Smooth muscle cell (in vitro differentiated cells): ENCODE results near the gene SREBF1. TPM values are rescaled to one million over a fixed set of nuclear protein-coding genes. Genes with fewer than 3 reads are reported as not detected.
A peak's percentile ranks its signal among the peaks of the same experiment; 100 is the strongest.

Experiments
- DNase-seq: peaks from one replicate; lab custom pipeline; 2025; ENCODE audit not compliant: unreplicated experiment; lab: John Stamatoyannopoulos, UW
- H2AFZ ChIP-seq: fragments of 200-600 bp; sonication (generic); 2 replicates; pipeline ENCODE4 v1.6.0; 2016; ENCODE audit warnings: antibody characterized with exemption, low read depth, mild to moderate bottlenecking
- H3F3A ChIP-seq: fragments of 200-600 bp; sonication (generic); 2 replicates; pipeline ENCODE4 v1.6.0; 2017; ENCODE audit warnings: antibody characterized with exemption, low read depth
- H3K27ac ChIP-seq: fragments of 200-600 bp; sonication (generic); 2 replicates; pipeline ENCODE4 v1.5.1; 2016; ENCODE audit warnings: low read depth, mild to moderate bottlenecking
- H3K27me3 ChIP-seq: fragments of 200-600 bp; sonication (generic); 2 replicates; pipeline ENCODE4 v1.6.1; 2016; ENCODE audit warnings: low read depth, mild to moderate bottlenecking
- H3K36me3 ChIP-seq: fragments of 200-600 bp; sonication (generic); 2 replicates; pipeline ENCODE4 v1.5.1; 2016; ENCODE audit warnings: low read depth
- H3K4me1 ChIP-seq: fragments of 200-600 bp; sonication (generic); 2 replicates; pipeline ENCODE4 v1.5.1; 2016; ENCODE audit warnings: low read depth
- H3K4me2 ChIP-seq: fragments of 200-600 bp; sonication (generic); 2 replicates; pipeline ENCODE4 v1.6.0; 2016; ENCODE audit warnings: mild to moderate bottlenecking
- H3K4me3 ChIP-seq: fragments of 200-600 bp; sonication (generic); 2 replicates; pipeline ENCODE4 v1.5.1; 2016; ENCODE audit warnings: mild to moderate bottlenecking
- H3K79me2 ChIP-seq: fragments of 200-600 bp; sonication (generic); 2 replicates; pipeline ENCODE4 v1.6.0; 2016; ENCODE audit warnings: low read depth, mild to moderate bottlenecking
- H3K9ac ChIP-seq: fragments of 200-600 bp; sonication (generic); 2 replicates; pipeline ENCODE4 v1.6.0; 2016; ENCODE audit warnings: low read depth
- H3K9me3 ChIP-seq: fragments of 200-600 bp; sonication (generic); replicated peaks from 2 replicates; pipeline ENCODE4 v1.5.1; 2016; ENCODE audit warnings: low read depth
- H4K20me1 ChIP-seq: fragments of 200-600 bp; sonication (generic); 2 replicates; pipeline ENCODE4 v1.6.0; 2016; ENCODE audit warnings: low read depth
- CTCF ChIP-seq: fragments of 200-600 bp; sonication (generic); IDR thresholded peaks from 2 replicates; pipeline ENCODE4 v1.5.1; 2017; ENCODE audit warnings: borderline replicate concordance, mild to moderate bottlenecking, antibody characterized with exemption; ENCODE audit not compliant: insufficient read depth, poor library complexity, severe bottlenecking
- WGBS: methylation state at CpG from one replicate; pipeline ENCODE4 v1.1.7; 2016; ENCODE audit warnings: low lambda C conversion rate; 5-methylcytosine and 5-hydroxymethylcytosine counted together
- polyA plus RNA-seq: library from polyadenylated mRNA; unstranded; fragments of >200 nt; fragmentation: Nextera tagmentation; extraction: Ambion mirVana; gene quantifications from 2 replicates; pipeline ENCODE4 v1.2.1, GENCODE V29; 2016
- total RNA-seq: library from RNA; depleted of rRNA; stranded (reverse); fragments of >200 nt; gene quantifications from 2 replicates; pipeline ENCODE4 v1.2.3, GENCODE V29; 2014

SREBF1 gene
- total and polyA plus RNA-seq, 2 experiments from 2014 or later = 23.5 to 45.4 TPM

DNA sequence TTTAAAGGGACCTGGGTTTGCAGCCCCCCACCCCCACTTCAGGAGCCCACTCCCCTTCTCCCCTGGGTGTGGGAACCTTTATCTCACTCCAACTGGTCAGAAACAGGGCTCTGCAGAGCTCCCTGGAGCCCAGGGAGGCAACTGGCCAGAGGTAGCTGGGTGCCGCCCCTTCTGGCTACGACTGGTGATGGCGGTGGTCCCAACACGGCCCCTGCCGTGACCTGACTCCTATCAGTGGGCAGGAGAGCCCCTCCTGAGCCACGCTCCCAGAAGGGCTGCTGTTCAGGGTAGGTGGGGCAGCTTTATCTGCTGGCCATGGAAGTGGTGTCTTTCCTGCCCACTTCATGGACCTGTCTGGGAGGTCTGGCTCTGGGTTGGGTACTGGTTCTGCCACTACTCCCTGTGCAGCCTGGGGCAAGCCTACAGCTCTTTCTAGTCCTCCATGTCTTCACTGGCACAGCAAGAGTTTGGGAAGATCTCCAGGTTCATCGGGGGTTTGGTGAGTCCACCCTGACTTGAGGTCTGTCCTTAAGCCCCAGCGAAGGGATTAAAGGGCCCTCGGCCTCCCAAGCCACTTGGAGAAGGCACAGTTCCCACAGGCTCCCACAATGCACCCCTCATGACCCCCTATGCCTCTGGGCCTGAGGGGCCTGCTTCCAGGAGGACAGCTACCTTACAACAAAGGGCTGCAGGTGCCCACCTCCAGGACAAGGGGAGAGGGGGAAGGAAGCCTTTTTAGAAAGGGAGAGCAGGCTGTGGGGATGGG, 5.5 kb upstream of the SREBF1 start:
- DNase-seq = no peak
- Histone ChIP-seq H3K4me1 (peaks cover 31% of the 10 kb centered on the region), H3F3A (peaks cover 31% of the 10 kb centered on the region), H3K9ac (no peak overlapping the region), H3K4me2 (no peak overlapping the region), H3K36me3 (no peaks in the 10 kb centered on the region), H3K9me3 (no peaks in the 10 kb centered on the region), H2AFZ (no peak overlapping the region), H3K79me2 (no peaks in the 10 kb centered on the region), H3K4me3 (no peak overlapping the region), H4K20me1 (no peaks in the 10 kb centered on the region), H3K27ac (peak overlapping the region; percentile 96), H3K27me3 (no peaks in the 10 kb centered on the region)
- no peak for TF ChIP-seq CTCF
- 88% methylated on average over 9 of the region's 9 CpGs for WGBS

DNA sequence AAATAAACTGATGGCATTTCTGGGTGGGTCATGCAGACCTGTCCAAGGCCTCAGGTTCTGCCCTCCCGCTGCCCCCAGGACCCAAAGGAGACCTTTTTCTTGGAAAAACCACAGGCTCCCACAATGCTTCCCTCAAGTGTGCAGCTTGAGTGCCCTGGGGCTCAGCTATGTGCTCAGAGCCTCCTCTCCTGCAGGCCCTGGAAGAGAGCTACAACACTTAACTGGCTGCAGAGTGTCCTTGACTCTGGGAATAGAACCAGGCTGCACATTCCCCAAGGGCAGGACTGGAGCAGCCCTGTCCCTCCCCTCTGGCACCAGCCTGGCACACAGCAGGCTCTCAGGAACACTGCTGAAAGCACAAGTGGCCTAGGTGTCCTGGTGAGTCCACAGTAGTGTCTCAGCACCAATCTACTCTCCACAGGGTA, 4.8 kb upstream of the SREBF1 start:
- H3K4me2 ChIP-seq = no peak overlapping the region
- 86% methylated on average over 1 of the region's 1 CpG for WGBS
- H3F3A ChIP-seq = peaks cover 34% of the 10 kb centered on the region
- H3K4me1 ChIP-seq = peaks cover 34% of the 10 kb centered on the region
- H3K27me3 ChIP-seq = no peaks in the 10 kb centered on the region
- H3K27ac ChIP-seq = peak overlapping the region; percentile 96
- no peak for DNase-seq
- TF ChIP-seq CTCF = no peak
- H4K20me1 ChIP-seq = no peaks in the 10 kb centered on the region
- no peak overlapping the region for H3K9ac ChIP-seq
- H3K4me3 ChIP-seq = no peak overlapping the region
- no peaks in the 10 kb centered on the region for H3K36me3 ChIP-seq
- H2AFZ ChIP-seq = no peak overlapping the region
- no peaks in the 10 kb centered on the region for H3K79me2 ChIP-seq
- no peaks in the 10 kb centered on the region for H3K9me3 ChIP-seq

DNA sequence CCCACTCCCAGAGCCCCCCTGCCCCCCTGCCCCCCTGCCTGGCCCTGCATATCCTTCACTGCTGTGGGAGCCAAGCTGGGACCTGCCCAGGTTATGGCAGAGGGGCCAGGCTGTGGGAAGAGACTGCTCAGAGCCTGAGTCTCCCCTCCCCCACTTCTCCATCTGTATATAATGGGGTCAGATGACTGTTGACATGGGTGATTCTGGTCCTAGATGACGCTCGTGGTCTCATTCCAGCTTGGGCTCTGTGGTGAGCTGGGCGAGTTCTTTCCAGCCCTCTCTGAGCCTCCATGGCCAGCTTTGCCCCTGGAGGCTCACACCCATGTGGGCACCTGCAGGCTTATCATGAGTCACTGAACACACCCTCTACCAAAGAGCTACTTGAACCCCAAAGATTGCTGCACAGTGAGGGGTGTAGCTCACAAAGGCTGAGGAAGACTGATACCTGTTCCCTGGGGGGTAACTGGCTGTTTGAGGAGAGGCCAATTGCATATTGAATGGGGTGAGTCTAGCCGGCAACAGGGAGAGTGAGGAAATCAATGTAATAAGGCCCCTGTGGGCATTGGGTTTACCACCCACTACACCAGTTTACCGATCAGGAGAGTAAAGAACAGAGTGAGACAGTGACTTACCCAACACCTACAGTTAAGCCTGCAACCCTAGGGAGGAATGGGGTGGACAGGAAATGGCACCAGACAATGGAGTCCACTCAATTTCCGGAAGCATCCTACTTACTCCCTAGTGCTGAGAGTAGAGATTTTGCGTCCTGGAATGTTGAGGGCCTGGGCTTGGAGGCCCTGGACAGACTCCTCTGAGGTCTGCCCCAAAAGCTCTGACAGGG, 4.2 kb upstream of the SREBF1 start:
- Histone ChIP-seq H3K27ac (peak overlapping the region; percentile 96), H3F3A (peaks cover 34% of the 10 kb centered on the region), H4K20me1 (no peaks in the 10 kb centered on the region), H3K9ac (peak overlapping the region; percentile 82), H3K9me3 (no peaks in the 10 kb centered on the region), H3K4me3 (peak overlapping the region; percentile 44), H3K4me1 (peaks cover 34% of the 10 kb centered on the region), H2AFZ (no peak overlapping the region), H3K79me2 (peaks cover 1% of the 10 kb centered on the region), H3K36me3 (no peaks in the 10 kb centered on the region), H3K27me3 (no peaks in the 10 kb centered on the region), H3K4me2 (peak overlapping the region; percentile 79)
- TF ChIP-seq CTCF = no peak
- 51% methylated on average over 7 of the region's 7 CpGs for WGBS
- DNase-seq = no peak
